Activated CD4-positive, alpha-beta T cell treated with anti-CD3 and anti-CD28 coated beads, Interleukin-2, amount 50 U/mL, for 24 hours (primary cell): ENCODE results near the gene UBXN1.
"Not testable (repeated sequence)": the region's sequence is repeated elsewhere in the genome, so short reads cannot be mapped to it uniquely, and the experiment has no call there.

Experiments used
- DNase-seq, 2 donors: peaks; one replicate each; pipeline ENCODE4 v3.0.0-alpha.2; 2020; ENCODE audit warnings: low read depth in 1 of 2, low spot score in 1 of 2

The UBXN1 gene

DNA sequence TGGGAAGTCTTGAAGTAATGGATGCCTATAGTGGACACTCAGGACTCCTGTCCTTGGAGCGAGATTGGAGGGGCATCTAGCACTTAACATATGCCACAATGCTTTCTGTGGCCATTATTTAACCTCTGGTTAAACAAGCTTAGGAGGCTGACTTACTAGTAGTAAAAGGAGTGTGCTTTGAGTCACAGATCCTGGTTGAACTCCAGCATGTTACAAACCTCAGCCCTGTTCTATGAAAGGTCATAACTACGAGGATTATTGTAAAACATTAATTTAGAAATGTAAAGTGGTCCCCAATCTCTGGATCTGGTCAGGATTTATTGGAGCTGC, 5.7 kb downstream of the UBXN1 start:
- DNase-seq = no peak

DNA sequence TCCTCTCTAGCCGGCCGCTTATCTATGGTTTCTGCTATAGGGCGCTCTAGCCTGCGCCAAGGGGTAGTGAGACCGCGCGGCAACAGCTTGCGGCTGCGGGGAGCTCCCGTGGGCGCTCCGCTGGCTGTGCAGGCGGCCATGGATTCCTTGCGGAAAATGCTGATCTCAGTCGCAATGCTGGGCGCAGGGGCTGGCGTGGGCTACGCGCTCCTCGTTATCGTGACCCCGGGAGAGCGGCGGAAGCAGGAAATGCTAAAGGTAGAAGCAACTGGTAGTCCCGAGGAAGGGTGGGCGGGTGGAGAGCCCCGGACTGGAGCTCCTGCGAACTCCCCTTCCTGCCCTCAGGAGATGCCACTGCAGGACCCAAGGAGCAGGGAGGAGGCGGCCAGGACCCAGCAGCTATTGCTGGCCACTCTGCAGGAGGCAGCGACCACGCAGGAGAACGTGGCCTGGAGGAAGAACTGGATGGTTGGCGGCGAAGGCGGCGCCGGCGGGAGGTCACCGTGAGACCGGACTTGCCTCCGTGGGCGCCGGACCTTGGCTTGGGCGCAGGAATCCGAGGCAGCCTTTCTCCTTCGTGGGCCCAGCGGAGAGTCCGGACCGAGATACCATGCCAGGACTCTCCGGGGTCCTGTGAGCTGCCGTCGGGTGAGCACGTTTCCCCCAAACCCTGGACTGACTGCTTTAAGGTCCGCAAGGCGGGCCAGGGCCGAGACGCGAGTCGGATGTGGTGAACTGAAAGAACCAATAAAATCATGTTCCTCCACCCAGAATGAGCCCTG, 7.1 kb downstream of the UBXN1 start, which contains the start of the genes LBHD1 and UQCC3:
LBHD1 (minus strand) TSS at position 660 of the 782 bp plus-strand sequence. CDS start 2,236 bp downstream, outside the sequence.
UQCC3 (plus strand) TSS at position 66 of the 782 bp plus-strand sequence; CDS start at position 139, 73 bp downstream.
- DNase-seq = peak; percentile 56 to 70

DNA sequence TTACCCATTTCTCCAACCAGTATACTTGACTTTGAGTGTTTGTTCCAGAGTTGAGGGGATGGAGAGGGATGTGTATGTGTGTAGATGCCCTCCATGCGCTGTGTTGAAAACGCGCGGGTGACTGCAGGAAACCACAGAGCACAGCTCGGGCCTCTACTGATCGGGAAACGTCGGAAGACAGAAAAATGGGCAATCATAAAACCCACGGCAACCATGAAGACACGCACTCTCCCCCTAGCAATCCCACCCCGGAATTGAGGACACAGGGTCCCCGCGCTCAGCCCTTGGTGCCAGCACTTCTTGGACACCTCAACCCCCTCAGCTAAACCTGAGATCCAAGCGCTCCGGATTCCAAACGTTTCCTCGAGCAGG, 7.7 kb downstream of the UBXN1 start:
- no peak for DNase-seq

- DNase-seq = no peak
These were observed 9.3 kb downstream of the UBXN1 start for GRCh38 chr11:62669420-62670161.

DNA sequence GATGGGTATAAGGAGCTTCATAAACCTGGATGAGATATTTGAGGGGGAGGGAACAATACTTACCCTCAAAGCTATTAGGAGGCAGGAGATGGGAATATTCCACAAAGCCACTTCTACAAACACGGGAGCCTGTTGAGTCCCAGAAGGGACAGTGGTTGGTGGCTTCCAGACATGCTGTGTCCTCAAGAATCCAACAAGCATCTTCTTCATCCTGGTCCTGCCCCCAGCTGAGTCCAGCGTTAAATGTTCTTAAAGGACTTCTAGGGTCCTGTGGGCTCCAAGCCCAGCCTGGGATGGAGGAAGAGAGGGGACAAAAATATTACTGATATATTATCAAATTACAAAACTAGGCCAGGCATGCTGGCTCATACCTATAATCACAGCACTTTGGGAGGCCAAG, 11.4 kb downstream of the UBXN1 start:
- no peak for DNase-seq

DNA sequence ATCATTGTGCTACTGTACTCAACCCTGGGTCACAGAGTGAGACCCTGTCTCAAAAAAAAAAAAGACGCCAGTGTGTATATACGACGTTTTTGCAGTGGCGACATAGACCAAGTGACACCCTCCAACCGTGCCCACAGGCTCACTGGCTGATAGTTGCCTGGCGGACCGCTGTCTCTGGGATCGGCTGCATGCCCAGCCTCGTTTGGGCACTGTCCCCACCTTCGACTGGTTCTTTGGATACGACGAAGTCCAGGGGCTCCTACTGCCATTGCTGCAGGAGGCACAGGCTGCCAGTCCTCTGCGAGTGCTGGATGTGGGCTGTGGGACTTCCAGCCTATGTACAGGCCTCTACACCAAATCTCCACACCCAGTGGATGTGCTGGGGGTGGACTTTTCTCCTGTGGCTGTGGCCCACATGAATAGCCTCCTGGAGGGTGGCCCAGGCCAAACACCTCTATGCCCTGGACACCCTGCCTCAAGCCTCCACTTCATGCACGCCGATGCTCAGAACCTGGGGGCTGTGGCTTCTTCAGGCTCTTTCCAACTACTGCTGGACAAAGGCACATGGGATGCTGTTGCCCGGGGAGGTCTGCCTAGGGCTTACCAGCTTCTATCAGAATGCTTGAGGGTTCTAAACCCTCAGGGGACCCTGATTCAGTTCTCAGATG, 12.5 kb downstream of the UBXN1 start:
- no peak for DNase-seq

GRCh38 chr11:62665599-62666258, 13.1 kb downstream of the UBXN1 start:
- DNase-seq = peak; percentile 45 to 49

DNA sequence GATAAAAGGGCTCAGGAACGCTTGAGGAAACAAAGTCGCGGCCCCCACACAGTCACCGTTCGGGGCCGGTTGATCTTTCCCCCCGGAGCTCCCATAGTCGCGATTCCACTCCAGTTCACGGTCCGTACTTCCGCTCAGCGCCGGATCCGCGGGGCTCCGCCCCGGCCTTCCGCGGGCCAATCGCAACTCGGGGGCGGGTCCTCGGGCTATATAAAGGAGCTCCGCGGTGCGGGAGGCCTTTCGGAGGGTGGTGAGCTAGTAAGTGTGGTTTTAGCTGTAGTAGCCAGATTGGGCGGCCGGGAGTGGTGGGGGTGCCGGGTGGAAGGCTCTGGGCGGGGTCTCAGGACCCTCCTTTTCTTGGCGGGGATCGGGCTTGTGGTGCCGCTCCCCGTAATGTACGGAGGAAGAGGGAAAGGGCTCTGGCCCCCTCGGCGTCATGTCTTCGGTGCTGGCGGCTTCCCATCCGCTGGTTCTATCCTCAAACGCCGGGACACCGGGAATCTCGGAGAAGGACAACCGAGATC, 13.7 kb downstream of the UBXN1 start, which contains the start of the genes C11orf98 and CSKMT:
C11orf98 (minus strand) TSS at position 136 of the 524 bp plus-strand sequence; CDS start at position 95, 41 bp downstream.
CSKMT (plus strand) TSS at position 238 of the 524 bp plus-strand sequence. CDS start 568 bp downstream, outside the sequence.
- peak; percentile 96 to 97 for DNase-seq

DNA sequence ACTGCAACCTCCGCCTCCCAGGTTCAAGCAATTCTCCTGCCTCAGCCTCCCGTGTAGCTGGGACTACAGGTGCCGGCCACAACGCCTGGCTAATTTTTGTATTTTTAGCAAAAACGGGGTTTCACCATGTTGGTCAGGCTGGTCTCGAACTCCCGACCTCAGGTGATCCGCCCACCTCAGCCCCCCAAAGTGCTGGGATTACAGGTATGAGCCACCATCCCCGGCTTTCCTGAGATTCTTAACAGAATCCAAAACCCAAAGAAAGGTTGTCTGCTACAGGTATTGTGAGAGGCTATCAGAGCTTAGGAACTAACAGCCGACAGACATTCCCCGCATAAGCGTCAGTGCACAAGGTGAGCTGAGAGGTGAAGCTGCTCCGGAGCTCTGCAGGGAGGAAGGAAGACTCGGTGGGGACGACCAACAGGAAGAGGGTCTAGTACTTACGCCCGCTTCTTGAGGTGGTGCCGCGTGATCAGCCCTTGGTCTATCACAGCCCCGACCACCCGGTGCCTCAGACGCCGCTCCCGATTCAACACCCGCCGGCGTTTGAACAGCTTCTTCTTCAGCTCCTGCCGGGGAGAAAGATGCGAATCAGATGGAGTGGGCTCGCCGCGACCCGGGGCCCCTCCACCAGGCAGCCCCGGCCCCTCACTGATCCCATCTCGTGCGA, 14.3 kb downstream of the UBXN1 start:
- no peak for DNase-seq

GRCh38 chr11:62656796-62657429, 22.0 kb downstream of the UBXN1 start:
- no peak for DNase-seq

- DNase-seq = no peak
These were observed 24.6 kb downstream of the UBXN1 start for GRCh38 chr11:62654297-62654696.

DNA sequence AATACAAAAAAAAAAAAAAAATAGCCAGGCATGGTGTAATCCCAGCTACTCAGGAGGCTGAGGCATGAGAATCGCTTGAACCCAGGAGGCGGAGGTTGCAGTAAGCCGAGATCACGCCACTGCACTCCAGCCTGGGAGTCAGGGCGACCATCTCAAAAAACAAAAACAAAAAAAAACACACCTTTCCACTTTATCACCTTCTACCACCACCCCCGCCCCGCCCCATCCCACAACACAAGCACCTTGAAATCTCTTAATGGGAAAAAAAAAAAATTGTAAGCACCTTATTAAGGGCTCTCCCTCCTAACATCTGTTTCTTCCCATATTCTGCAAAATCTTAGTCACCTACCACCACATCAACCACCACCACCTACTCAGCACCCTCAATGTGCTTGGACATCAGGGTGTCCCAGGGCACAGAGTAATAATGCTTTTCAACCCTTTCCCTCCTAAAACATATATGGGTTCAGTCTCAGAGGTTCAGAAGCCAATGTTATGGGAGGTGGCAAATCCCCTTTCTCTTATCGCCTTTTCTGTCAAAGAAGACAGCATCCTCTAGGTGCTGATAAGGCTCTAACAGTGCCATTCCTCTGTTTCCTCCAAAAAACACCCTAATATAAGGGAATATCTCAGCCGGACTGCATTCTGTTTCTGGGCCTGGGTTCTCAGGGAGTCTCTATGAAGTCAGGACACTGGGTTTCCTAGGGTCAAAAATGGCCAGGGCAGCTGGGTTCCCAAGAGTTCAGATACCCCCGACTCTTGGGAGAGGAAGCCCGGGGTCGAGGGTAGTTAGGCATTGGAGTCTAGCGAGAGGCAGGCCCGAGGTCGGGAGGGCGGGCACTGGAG, 26.5 kb downstream of the UBXN1 start:
- DNase-seq = no peak

DNA sequence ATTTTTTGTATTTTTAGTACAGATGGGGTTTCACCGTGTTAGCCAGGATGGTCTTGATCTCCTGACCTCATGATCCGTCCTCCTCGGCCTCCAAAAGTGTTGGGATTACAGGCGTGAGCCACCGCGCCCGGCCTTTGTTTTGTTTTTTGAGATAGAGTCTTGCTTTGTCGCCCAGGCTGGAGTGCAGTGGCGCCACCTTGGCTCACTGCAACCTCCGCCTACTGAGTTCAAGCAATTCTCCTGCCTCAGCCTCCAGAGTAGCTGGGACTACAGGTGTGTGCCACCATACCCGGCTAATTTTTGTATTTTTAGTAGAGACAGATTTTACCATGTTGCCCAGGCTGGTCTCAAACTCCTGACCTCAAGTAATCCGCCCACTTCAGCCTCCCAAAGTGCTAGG, 28.6 kb downstream of the UBXN1 start:
- not testable (repeated sequence) for DNase-seq

DNA sequence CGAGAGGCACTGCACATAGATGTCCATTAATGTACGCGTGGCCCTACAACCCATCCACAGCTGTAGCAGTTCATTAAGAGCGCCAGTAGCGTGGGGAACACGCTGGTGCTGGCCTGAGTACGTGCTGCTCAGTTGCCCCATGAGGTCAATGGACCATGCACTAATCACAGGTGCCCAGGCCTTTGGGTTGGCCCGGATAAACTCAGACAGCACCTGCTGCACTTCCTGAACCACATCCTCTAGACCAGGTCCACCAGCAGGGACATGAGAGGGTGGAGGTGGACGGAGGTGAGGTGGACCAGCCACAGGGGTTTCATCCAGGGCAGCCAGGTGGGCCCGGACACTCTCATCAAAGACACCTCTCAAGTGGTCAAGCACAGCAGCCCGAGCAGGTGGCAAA, 29.4 kb downstream of the UBXN1 start:
- no peak for DNase-seq

GRCh38 chr11:62648967-62649364, 29.9 kb downstream of the UBXN1 start:
- no peak for DNase-seq

- DNase-seq = no peak
These were observed 30.5 kb downstream of the UBXN1 start for GRCh38 chr11:62648185-62648966.

DNA sequence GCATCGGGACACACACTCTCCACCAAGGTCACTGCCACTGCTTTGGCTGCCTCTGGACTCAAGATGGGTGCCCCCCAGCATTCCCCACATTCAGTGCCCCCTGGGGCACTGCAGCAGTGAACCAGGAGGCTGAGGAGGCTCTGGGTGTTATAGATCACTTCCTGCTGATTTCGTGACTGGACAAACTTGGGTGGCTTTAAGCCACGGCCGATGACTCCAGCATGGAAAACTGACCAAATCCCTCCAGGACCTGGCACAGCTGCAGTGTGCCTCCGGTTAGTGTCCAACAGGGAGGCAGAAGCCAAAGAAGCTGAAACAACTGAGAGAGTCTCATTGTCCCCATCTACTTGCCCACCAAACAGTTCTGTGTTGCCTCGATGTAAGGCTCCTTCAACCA, 31.3 kb downstream of the UBXN1 start:
- DNase-seq = no peak
